ENCODE data around the gene ADAMTS17.

Gene ADAMTS17

DNA sequence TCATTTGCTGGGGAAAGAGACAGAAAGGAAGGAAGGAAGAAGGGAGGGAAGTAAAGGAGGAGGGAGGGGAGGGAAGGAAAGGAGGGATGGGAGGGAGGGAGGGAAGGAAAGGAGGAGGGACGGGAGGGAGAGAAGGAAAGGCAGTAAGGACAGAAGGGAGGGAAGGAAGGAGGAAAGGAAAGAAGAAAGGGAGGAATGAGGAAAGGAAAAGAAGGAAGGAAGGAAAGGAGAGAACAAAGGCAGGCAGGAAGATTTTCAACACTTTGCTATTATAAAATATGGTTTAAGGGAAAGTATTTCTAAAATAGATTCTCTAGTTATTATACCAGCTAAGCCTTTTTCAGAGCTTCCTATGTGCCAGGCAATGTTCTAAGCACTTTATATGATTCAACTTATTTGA is 330.5 kb downstream of the ADAMTS17 start:
- no peak overlapping the region for H3K4me3 Mint-ChIP-seq
- H3K27me3 Mint-ChIP-seq, result no peaks in the 10 kb centered on the region
- no peak for DNase-seq
- H3K4me1 Mint-ChIP-seq, result no peaks in the 10 kb centered on the region
- no peak for ATAC-seq
- peak overlapping the region; percentile 57 to 80 for H3K27ac Mint-ChIP-seq
- no peaks in the 10 kb centered on the region for H3K9me3 Mint-ChIP-seq

DNA sequence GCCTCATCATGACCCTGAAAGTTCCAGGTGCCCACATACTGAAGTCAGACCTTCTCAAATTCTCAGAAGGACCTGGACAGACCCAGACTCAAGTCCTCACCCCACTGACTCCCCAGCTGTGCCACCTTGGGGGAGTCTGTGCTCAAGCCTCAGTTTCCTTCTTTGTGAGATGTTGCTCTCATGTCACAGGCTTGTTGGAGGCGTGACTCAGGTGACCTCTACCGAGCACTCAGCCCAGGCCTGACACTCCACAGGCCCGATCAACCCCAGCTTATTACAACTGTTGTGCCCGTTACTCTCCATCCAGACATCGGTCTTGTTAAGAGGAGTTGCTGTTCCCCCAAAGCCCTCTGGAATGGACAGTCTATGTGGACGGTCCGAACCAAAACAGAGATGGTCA is 332.4 kb downstream of the ADAMTS17 start:
- ATAC-seq (no peak), DNase-seq (no peak)
- Mint-ChIP-seq H3K27ac (peak overlapping the region in 1 of 2 donors; percentile 64), H3K9me3 (no peaks in the 10 kb centered on the region), H3K27me3 (no peaks in the 10 kb centered on the region), H3K4me3 (no peak overlapping the region), H3K4me1 (no peaks in the 10 kb centered on the region)

GRCh38 chr15:100008258-100008657 is 333.5 kb downstream of the ADAMTS17 start:
- Mint-ChIP-seq H3K4me3 (no peak overlapping the region), H3K27me3 (no peaks in the 10 kb centered on the region), H3K27ac (peak overlapping the region in 1 of 2 donors; percentile 44), H3K9me3 (no peaks in the 10 kb centered on the region), H3K4me1 (no peaks in the 10 kb centered on the region)
- DNase-seq (no peak), ATAC-seq (peak; percentile 35)

GRCh38 chr15:100007609-100008008 is 334.2 kb downstream of the ADAMTS17 start:
- no peaks in the 10 kb centered on the region for H3K27me3 Mint-ChIP-seq
- peak overlapping the region in 1 of 2 donors; percentile 31 for H3K27ac Mint-ChIP-seq
- no peak for ATAC-seq

DNA sequence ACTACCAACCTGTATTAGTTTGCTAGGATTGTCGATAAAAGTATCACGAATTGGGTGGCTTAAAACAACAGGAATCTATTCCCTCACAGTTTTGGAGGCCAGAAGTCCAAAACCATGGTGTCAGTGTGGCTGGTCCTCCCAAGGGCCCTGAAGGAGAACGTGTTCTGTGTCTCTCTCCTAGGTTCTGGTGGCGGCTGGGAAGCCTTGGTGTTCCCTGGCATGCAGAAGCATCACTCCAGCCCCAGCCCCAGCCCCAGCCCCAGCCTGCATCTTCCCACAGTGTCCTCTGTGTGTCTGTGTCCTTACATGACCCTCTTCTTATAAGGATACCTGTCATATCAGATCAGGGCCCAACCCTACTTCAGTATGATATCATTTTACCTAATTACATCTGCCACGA is 336.1 kb downstream of the ADAMTS17 start:
- Mint-ChIP-seq H3K27ac (no peak overlapping the region), H3K4me1 (no peaks in the 10 kb centered on the region), H3K4me3 (no peak overlapping the region), H3K27me3 (no peaks in the 10 kb centered on the region), H3K9me3 (no peaks in the 10 kb centered on the region)
- no peak for DNase-seq
- no peak for ATAC-seq

More at GRCh38 chr15:100007609-100008008, 334.2 kb downstream of the ADAMTS17 start:
- H3K4me3 Mint-ChIP-seq, result no peak overlapping the region
- H3K4me1 Mint-ChIP-seq, result no peaks in the 10 kb centered on the region
- no peaks in the 10 kb centered on the region for H3K9me3 Mint-ChIP-seq
- DNase-seq, result no peak

DNA sequence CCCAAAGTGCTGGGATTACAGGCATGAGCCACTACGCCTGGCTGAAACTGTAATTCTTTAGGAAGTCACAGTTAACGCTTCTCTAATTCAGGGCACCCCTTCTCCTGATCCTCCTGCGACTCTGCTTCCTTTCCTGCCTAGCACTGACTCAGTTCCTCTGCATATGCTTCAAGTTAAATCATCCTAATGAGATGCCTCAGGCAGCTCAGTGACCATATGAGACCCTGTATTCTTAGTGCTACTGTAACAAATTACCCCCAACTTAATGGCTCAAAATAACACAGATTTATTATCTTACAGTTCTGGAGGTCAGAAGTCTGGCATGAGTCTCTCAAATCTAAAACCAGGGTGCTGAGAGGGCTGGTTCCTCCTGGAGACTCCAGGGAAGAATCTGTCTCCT is 336.8 kb downstream of the ADAMTS17 start:
- DNase-seq, result no peak
- no peak overlapping the region for H3K27ac Mint-ChIP-seq
- H3K4me1 Mint-ChIP-seq, result no peaks in the 10 kb centered on the region
- no peaks in the 10 kb centered on the region for H3K27me3 Mint-ChIP-seq
- H3K4me3 Mint-ChIP-seq, result no peak overlapping the region
- H3K9me3 Mint-ChIP-seq, result no peaks in the 10 kb centered on the region
- no peak for ATAC-seq

DNA sequence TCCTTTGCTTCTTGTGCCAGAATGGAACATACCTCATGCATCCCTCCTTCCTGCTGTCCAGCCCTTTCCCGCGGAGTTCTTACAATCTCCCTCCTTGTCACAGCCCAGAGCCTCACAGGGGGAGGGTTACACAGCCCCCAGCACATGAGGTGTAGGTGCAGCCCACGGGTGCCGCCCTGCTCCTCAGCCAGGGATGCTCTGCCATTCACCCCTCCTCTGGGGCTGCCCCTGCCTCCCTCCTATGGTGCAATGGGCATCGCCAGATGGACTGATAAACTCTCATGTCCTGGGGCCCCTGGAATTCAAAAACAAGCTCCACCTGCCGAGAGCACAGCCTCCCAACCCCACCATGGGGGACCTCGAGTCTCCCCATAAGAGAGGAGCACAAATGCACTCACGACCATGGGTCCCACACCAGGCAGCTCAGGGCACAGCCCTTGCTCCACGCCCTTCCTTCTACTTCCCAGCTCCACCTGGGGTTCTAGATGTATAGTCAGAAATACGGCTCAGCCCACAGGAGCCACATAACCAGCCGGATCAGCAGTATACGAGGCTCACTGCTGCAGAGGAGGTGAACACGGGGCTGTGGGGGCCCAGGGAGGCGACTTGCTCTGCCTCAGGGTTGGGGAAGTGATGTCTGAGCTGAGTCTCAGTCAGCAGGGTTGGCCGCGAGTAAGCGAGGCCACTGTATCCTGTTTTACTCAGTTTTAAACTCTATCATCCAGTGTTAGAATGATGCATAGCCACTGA is 338.8 kb downstream of the ADAMTS17 start:
- Mint-ChIP-seq H3K9me3 (no peaks in the 10 kb centered on the region), H3K4me3 (no peak overlapping the region), H3K4me1 (no peaks in the 10 kb centered on the region), H3K27ac (no peak overlapping the region), H3K27me3 (no peaks in the 10 kb centered on the region)
- DNase-seq, result no peak
- no peak for ATAC-seq

GRCh38 chr15:100002086-100002620 is 339.6 kb downstream of the ADAMTS17 start:
- Mint-ChIP-seq H3K27me3 (no peaks in the 10 kb centered on the region), H3K4me1 (no peaks in the 10 kb centered on the region), H3K27ac (no peak overlapping the region), H3K9me3 (no peaks in the 10 kb centered on the region), H3K4me3 (no peak overlapping the region)
- no peak for DNase-seq
- ATAC-seq, result no peak

DNA sequence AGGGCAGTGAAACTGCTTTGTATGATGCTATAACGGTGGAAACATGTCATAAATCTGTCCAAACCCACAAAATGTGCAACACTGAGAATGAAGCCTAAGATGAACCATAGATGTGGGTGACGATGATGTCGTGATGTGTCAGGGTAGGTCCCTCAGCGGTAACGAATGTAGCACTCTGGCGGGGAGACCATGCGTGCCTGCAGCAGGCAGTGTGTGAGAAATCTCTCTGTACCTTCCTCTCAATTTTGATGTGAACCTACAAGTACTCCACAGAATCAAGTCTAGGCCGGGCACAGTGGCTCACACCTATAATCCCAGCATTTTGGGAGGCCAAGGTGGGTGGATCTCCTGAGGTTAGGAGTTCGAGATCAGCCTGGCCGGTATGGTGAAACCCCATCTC is 340.4 kb downstream of the ADAMTS17 start:
- DNase-seq, result peak in 1 of 2 donors; percentile 40
- no peaks in the 10 kb centered on the region for H3K9me3 Mint-ChIP-seq
- H3K27me3 Mint-ChIP-seq, result no peaks in the 10 kb centered on the region
- H3K4me3 Mint-ChIP-seq, result no peak overlapping the region
- no peak overlapping the region for H3K27ac Mint-ChIP-seq
- ATAC-seq, result peak; percentile 85
- H3K4me1 Mint-ChIP-seq, result no peaks in the 10 kb centered on the region

DNA sequence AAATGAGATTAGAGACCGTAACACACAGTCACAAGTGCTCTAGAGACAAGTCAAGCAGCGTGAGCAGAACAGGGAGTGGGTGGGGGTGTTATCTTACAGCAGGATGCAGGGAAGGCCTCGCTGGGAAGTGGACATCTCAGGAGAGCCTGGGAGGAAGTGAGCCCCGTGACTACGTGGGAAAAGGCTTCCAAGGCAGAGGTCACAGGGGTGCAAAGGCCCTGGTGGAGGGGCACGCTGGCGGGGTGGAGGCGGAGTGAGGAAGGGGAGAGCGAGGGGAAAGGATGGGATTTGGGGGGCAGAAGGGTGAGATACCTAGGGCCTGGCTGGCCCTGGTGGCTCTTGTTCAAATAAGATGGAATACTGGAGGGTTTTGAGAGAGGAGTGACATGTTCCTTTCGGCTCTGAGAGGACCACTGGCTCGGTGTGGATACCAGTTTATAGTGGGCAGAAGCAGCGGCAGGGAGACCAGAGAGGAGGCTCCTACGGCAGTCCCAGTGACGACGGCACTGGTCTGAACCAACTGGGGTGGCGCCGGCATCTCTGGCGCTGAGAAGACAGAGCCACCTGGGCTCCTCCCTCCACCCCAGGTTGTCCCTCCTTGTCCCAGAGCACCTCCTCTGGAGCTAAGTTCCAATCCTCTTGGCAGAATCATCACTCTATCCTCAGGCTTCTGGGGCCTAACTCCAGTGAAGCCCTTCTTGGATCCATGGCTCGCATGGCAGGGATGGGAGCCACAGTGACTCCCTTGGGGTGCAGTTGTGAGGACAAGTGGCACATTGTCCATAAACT is 342.3 kb downstream of the ADAMTS17 start:
- Mint-ChIP-seq H3K4me1 (no peaks in the 10 kb centered on the region), H3K27ac (peak overlapping the region in 1 of 2 donors; percentile 61), H3K4me3 (no peak overlapping the region), H3K9me3 (no peaks in the 10 kb centered on the region), H3K27me3 (no peaks in the 10 kb centered on the region)
- no peak for ATAC-seq
- DNase-seq, result no peak

- no peak for ATAC-seq
- no peak overlapping the region for H3K27ac Mint-ChIP-seq
- no peaks in the 10 kb centered on the region for H3K27me3 Mint-ChIP-seq
- DNase-seq, result no peak
- no peaks in the 10 kb centered on the region for H3K9me3 Mint-ChIP-seq
- H3K4me1 Mint-ChIP-seq, result no peaks in the 10 kb centered on the region
- H3K4me3 Mint-ChIP-seq, result no peak overlapping the region
Measured at GRCh38 chr15:99998661-99999101, 343.1 kb downstream of the ADAMTS17 start.

GRCh38 chr15:99997112-99997651 is 344.6 kb downstream of the ADAMTS17 start:
- no peaks in the 10 kb centered on the region for H3K9me3 Mint-ChIP-seq
- H3K4me1 Mint-ChIP-seq, result no peaks in the 10 kb centered on the region
- no peaks in the 10 kb centered on the region for H3K27me3 Mint-ChIP-seq
- no peak overlapping the region for H3K4me3 Mint-ChIP-seq
- H3K27ac Mint-ChIP-seq, result no peak overlapping the region
- ATAC-seq (no peak), DNase-seq (no peak)

- no peak for DNase-seq
- no peak for ATAC-seq
Measured at GRCh38 chr15:99996660-99997059, 345.1 kb downstream of the ADAMTS17 start.

GRCh38 chr15:99995543-99995942 is 346.2 kb downstream of the ADAMTS17 start:
- ATAC-seq (no peak), DNase-seq (no peak)
- no peaks in the 10 kb centered on the region for H3K9me3 Mint-ChIP-seq
- no peaks in the 10 kb centered on the region for H3K4me1 Mint-ChIP-seq
- no peaks in the 10 kb centered on the region for H3K27me3 Mint-ChIP-seq
- H3K4me3 Mint-ChIP-seq, result no peak overlapping the region
- H3K27ac Mint-ChIP-seq, result no peak overlapping the region

More at GRCh38 chr15:99996660-99997059, 345.1 kb downstream of the ADAMTS17 start:
- Mint-ChIP-seq H3K27me3 (no peaks in the 10 kb centered on the region), H3K4me3 (no peak overlapping the region), H3K27ac (no peak overlapping the region), H3K4me1 (no peaks in the 10 kb centered on the region), H3K9me3 (no peaks in the 10 kb centered on the region)

GRCh38 chr15:99994849-99995248 is 346.9 kb downstream of the ADAMTS17 start:
- no peaks in the 10 kb centered on the region for H3K27me3 Mint-ChIP-seq
- no peaks in the 10 kb centered on the region for H3K4me1 Mint-ChIP-seq
- no peak overlapping the region for H3K27ac Mint-ChIP-seq
- no peaks in the 10 kb centered on the region for H3K9me3 Mint-ChIP-seq
- no peak for DNase-seq
- H3K4me3 Mint-ChIP-seq, result no peak overlapping the region
- ATAC-seq, result no peak

GRCh38 chr15:99993681-99994131 is 348.1 kb downstream of the ADAMTS17 start:
- no peak overlapping the region for H3K4me3 Mint-ChIP-seq
- no peaks in the 10 kb centered on the region for H3K4me1 Mint-ChIP-seq
- no peak for DNase-seq
- no peak overlapping the region for H3K27ac Mint-ChIP-seq
- H3K27me3 Mint-ChIP-seq, result no peaks in the 10 kb centered on the region
- H3K9me3 Mint-ChIP-seq, result peaks cover 0 to 1% of the 10 kb centered on the region in 2 donors
- no peak for ATAC-seq

All from stimulated activated naive CD8-positive, alpha-beta T cell treated with anti-CD3 and anti-CD28 coated beads, Interleukin-15, amount 100 ng/mL, for 72 hours (primary cell).